ENCODE measurements around the gene SLIT1. TPM values are rescaled to one million over a fixed set of nuclear protein-coding genes. Genes with fewer than 3 reads are reported as not detected.

The SLIT1 gene
- polyA plus RNA-seq, 4 donors: 4.3 to 8.2 (median 6.5) TPM

DNA sequence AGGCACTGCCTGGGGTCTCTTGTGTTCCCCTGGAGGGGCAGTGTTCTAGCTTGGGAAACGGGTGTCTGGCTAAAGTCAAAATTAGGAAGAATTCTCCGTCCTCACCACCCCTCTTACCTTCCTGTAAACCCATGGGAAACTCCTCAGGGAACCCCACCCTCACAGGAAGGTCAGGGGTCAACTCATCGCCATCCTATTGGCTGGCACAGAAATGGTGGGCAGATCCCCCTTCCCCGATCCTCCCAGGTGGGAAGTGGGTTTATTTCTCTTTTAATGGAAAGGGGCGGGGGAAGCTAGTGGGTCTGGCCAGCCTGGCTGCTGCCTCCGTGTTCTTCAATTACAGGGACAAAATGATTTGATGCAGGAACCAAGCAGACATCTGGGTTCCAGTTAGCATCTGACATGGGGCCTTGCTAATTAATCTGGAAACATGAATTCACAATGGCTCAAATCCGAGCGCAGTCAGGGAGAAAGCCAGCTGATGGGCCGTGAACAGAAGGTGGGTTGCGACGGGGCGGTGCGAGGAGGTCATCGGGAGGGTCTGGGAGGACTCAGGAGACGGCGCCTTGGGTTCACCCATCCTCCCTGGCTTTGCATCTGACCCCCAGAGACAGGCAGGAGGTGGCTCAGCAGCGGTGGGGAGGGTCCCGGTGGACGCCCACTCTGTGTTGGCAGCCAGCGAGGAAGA, 66.6 kb downstream of the SLIT1 start:
- DNase-seq (ENCODE audit: low read depth in 4 of 4, low spot score in 3 of 4): no peak

DNA sequence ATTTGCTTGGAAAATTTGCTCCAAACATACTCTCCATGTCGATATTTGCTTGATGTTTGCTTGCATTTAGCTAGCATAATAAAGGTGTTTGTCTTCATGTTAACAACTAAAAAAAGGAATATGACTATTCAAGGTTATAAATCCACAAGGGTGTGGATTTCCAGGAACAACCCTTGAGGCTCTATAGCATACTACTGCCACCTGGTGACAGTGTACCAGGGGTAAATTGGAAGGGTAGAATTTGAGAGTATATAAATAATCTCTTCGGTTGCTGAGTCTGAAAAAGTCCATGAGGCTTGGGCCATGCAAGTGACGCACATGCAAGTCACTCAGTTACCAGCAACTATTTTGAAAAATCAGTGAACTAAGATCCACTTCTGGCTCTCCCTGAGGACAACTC, 68.4 kb downstream of the SLIT1 start:
- no peak for DNase-seq (ENCODE audit: low read depth in 4 of 4, low spot score in 3 of 4)

DNA sequence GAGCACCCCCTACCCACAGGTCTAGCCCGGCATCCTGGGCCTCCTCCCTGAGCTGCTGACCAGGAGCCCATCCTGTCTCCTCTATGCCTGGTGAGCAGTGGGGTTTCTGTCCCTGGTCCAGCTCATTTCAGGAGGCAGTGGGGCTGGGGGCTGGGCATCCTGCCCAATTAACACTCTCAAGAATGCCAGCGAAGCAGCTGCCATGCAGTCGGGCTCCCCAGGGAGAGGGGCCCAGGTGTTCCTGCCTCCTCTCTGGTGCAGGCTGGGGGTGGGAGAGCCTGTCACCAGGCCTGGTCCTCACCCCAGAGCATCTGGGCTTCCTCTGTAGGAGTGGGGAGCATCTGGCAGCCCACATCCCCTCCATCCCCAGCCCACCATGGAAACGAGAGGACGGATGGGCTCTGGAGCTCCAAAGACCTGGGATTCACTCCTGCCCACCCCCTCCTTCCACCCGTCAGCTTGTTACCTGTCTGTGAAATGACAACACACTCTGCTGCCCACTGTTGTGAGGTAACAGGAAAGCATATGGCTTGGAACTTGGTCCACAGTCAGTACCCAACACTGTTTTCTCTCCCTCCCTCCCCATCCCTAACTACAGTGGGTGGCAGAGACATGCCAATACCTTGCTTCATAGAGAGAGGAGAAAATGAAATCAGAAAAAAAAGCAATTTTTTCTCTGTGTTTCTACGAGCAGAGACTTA, 69.1 kb downstream of the SLIT1 start:
- DNase-seq (ENCODE audit: low read depth in 4 of 4, low spot score in 3 of 4): no peak

DNA sequence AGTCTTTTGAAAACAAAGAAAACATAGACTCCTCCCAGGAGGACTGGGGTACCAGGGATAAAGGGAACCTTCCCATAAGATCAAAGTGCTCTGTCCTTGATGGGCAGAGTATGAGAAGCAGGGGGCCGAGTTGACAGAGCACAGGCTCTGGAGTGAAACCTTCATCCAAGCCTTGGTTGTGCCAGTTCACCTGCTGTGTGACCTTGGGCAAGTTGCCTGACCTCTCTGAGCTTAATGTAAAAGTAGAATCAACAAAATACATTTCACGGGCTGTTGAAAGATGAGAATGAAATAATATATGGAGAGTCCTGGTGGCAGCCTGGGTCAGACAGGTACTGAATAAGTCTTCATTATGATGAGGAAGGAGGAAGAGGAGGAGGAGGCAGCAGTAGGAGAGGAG, 69.9 kb downstream of the SLIT1 start:
- no peak for DNase-seq (ENCODE audit: low read depth in 4 of 4, low spot score in 3 of 4)

DNA sequence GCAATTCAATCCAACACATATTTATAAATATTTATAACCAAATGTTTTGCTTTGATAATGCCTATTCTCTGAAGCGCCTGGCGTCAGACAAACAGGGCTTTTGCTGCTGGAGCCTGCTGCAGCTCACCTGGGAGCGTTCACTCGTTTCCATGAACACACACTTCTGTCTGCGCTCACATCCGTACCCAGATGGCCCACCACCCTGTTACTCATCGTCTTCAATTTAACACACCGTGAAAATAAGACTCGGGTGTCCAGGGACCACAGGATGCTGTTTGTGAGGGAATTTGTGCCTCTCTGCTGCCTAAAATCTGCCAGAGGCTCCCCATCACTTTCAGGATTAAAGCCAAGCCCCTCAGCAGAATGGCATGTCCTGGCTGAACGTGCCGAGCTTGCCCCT, 74.1 kb downstream of the SLIT1 start:
- no peak for DNase-seq (ENCODE audit: low read depth in 4 of 4, low spot score in 3 of 4)

DNA sequence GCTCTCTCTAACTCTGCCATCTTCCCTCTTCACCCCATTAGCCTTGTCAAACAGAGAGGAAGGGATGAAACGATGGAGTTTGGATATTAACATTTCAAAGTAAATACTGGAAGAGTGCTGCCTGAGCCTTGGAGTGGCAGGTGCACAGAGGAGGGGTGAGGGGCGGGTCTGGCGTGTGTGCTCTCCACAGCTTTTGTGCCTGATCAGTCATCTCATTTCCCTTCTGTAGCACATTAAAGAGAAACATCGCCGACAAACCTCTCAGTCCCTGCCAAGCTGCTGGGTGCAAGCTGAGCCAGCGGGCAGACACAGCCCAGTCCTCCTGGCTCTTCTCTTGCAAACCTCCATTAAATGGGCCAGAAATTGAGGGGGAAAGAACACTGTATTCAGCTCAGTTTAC, 76.2 kb downstream of the SLIT1 start:
- DNase-seq (ENCODE audit: low read depth in 4 of 4, low spot score in 3 of 4): no peak

DNA sequence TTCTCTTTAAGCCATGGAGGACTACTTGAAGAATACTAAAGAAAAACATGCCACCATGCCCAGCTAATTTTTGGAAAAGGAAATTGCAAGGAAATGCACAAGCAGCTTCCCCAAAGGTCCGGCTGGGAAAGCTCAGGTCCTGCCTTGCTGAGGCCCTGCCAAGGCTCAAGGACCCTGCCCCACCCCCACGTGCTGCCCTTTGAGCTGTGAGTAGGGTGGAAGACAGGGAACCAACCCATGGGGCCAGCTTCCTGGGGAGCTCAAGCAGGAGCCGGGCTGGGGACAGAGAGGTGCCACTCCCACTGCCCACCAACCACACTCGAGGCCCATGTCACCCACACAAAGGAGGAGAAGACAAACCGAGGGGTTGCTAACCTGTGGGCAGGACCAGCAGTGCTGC, 78.2 kb downstream of the SLIT1 start:
- DNase-seq (ENCODE audit: low read depth in 4 of 4, low spot score in 3 of 4): no peak

DNA sequence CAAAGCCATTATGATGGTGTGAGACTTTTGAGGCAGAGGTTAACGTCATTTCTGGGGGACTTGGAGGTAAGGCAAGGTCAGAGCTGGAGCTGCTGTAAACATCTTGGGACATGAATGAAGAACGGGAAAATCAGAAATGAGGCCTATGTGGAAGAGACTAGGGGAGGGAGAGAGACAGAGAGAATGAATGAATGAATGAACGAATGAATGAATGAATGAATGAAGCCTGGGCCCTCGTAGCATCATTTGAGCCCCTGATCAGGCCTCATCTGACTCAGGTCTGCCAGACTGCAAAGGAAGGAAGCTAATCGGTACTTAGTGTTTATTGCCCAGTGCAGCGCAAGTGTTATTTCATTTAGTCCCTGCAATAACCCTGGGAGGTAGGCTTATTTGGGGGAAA, 79.6 kb downstream of the SLIT1 start:
- DNase-seq (ENCODE audit: low read depth in 4 of 4, low spot score in 3 of 4): no peak

DNA sequence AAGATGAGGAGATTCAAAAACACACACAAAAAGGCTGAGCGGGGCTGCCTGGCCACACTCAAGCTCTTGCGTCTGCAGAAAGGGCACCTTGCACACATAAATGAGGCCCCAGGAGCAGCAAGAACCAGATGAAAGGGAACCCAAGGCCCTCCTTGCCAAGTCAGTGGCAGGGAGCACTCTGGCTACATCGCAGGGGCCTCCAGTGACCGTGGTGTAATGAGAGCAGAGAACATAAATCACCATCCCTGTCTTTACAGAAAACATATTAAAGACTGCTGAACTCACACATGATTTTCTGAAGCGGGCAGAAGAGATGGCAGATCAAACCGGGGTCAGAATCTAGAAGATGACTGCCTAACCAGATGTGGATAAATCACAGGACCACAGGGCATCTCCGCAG, 80.5 kb downstream of the SLIT1 start:
- DNase-seq (ENCODE audit: low read depth in 4 of 4, low spot score in 3 of 4): no peak

DNA sequence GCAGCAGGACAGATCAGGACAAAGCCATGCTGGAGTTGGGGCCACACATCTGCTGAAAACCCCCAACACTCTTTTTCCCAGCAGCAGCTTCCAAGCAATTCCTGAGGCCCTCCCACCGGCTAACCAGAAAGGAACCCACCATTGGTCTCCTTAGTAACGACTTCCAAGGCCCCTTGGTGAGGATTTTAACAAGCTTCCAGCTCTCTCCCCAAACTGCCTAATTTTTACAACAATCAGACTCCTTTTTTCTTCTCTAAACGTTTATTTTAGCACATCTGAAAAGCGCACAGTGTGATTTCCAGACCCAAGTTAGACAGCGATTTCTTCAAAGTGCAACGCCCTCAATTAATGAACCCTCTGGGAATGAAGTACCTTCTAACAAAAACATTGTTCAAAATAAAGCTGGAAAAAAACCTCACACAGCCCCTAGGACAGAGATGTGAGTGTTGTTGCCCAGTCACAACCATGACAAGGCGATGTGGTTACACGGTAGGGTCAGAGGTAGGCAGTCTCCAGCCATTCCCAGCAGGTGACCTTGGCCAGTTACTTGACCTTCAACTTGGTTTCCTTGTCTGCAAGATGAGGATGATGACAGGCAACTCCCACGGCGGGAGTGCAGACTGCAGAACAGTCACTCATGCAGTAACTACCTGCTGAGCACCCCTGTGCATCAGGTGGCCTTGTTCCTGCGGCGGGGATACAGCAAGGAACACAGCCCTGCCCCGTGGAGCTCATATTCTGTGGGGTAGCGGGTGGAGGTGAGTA, 82.3 kb downstream of the SLIT1 start:
- DNase-seq (ENCODE audit: low read depth in 4 of 4, low spot score in 3 of 4): no peak

DNA sequence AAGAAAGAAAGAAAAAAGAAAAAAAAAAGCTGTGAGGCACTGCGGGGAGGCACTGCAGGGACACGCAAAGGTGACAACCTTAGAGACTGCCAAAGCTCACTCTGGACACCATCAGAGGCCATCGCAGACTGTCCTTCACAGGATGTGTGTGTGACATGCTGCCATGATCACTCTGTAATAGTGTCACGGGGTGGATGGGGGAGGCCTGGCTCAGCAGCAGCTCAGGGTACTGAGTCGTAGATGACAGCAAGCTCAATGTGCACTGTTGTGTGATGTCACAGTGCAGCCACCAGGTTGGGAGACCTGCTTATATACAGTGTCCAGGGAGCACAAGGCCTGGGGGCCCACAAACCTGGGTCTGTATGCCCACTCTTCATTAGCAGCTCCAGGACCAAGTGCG, 83.3 kb downstream of the SLIT1 start:
- DNase-seq (ENCODE audit: low read depth in 4 of 4, low spot score in 3 of 4): no peak

DNA sequence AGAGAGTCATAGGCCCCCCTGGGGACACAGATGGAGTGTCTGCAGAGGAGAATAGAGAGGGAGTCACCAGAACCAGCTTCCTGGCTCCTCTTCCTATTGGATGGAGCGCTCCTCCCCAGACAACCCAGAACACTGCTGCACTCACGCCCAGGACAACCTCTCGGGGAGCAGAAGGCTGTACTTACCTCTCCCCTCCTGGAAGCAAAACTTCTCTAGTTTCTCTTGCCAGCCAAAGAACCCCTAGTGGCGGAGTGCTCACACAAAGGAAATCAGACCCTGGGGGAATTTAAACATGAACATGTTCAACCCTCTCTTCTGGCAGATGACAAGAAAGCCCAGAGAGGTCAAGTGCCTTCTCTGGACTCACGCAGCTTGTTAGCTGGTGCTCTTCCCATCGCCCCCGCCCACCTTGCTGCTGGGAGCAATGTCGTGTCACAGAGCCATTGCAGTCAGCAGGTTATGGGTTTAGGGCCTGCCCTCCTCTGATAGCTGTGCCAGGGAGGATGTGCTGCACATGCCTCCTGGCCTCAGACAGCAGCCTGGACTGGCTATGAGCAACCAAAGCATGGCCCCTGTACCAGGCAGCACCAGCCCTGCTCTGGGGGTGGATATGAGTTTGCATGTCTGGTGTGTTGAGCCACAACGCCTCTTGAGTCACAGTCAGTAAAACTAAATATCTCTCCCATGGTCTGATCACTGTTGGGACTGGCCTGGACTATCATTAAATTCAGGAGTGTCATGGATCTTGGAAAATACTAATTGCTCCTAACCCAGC, 84.4 kb downstream of the SLIT1 start:
- no peak for DNase-seq (ENCODE audit: low read depth in 4 of 4, low spot score in 3 of 4)

DNA sequence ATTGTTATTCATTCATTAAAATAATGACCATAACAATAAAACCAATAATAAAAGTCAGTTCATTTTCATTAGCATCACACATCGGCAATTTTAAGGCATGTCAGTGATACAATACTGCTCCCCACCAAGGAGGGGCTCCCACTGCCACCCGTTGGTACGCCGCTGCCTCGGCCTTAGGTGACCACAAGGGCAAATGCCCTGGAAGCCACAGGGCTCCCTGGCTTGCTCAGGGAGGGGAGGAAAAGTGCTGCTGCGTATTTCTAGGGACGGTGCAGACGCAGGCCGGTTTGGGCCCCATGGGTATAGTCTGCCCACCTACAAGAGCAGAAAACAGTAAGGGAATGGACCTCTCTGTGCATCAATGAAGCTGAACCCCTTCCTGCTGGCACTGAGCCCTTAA, 85.1 kb downstream of the SLIT1 start:
- DNase-seq (ENCODE audit: low read depth in 4 of 4, low spot score in 3 of 4): no peak

DNA sequence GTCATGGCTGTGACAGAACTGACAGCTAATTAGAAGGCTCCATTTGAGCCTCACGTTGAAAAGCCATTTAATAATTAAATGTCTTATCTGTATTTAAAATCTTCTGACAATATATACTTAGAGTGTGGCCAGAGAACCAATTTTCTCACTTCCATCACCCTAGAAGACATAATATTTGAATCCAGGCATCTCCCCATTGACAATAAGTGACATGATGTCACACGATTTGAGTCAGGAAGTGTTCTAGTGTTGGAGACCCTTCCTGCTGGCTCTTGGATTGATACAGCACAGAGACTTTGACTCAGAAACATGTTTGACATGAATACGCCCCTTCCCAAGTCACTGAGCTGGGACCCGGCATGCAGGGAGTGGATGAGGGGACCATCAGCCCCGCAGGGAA, 85.9 kb downstream of the SLIT1 start:
- no peak for DNase-seq (ENCODE audit: low read depth in 4 of 4, low spot score in 3 of 4)

DNA sequence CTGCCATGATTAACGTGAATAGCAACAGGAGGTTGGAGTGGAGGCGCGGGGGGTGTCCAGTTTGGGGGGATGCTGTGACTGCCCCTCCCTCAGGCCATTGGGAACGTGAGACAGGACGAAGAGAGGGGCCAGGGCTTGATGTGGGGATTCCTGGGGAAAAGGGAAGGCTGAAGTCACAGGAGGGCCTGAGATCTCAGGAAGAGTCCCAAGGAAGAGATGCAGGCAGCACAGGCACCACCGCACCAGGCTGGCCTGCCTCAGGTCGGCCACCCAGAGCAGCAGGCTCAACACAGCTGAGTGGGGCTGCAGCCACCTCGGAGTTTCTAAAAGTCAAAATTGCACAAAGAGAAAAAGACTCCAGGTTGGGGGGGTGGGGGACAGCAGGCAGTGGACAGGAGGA, 86.7 kb downstream of the SLIT1 start:
- no peak for DNase-seq (ENCODE audit: low read depth in 4 of 4, low spot score in 3 of 4)

DNA sequence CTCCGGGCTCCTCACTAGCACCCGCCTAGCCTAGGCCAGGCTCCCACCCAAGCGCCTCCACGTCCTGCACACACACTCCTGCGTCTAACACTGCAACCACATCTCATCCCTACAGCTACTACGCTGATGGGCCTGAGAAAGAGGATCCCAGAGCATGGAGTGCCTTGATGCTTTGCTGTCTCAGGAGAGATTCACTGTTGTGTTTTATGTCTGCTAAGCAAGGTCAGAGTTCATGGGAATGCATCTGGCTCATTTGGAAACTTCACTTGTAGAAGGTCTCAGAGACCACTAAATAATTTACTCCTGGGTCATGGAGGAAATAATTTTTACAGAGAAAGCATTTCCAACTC, 88.7 kb downstream of the SLIT1 start:
- peak in 1 of 4 donors; percentile 40 for DNase-seq (ENCODE audit: low read depth in 4 of 4, low spot score in 3 of 4)

DNA sequence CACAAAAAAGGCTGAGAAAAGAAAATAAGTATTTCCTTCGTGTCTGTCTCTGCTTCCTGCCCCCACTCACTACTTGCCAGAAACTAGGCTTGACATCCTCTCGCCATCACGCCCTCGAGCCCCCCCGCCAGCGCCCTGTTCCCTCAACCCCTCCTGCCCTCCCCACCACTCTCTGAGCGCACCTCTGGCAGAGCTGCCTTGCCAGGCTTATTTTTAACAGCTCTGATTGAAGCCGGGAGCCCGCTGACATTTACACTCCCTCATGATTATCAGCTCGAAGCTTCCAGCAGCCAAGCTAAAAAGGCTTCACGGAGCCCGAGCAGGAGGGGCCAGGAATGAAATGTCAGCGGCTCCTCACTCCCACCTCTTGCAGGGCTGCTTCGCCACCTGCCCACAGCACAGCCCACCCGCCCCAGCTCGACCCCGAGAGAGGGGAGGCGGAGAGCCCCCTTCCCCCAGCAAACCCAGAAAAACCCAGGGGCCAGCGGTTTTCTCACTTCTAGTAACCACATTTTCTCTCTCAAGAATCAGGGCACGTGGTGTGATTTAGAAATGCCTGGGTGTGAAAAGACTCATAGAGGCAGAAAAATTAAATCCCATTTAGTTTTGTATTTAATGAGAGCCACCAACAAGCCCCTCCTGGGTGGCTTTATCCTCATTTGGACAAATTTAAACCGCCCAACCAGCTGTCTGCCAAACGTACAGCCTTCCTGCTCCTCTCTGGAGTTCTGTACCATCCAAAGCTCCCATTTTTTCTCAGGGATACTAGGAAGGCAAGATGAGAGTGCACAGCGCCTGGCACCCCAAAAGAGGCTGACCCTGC, 89.3 kb downstream of the SLIT1 start:
- peak in 1 of 4 donors; percentile 32 for DNase-seq (ENCODE audit: low read depth in 4 of 4, low spot score in 3 of 4)

DNA sequence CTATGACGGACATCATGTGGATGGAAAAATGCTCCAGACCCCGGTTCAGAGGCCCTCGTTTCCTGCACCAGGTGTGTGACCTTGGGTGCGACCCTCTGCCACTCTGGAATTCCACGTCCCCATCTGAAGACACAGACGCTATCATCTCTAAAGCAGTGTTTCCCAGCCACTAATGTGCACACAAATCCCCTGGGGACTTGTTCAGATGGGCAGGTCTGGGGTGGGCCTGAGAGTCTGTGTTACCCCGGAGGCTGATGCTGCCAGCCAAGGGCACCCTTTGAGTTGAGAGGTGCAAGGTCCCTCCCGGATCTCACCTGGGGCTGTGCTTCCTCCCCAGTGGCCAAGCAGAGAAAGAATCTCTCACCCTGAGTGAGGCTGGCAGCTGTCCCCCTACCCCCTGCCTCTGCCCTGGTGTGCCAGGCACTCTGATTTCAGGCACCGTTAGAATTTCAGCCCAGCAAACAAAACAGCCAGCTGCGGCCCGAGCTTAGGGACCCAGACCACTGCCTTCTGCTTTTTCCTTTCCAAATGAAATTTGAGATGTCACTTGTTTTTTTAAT, 90.0 kb downstream of the SLIT1 start:
- no peak for DNase-seq (ENCODE audit: low read depth in 4 of 4, low spot score in 3 of 4)

DNA sequence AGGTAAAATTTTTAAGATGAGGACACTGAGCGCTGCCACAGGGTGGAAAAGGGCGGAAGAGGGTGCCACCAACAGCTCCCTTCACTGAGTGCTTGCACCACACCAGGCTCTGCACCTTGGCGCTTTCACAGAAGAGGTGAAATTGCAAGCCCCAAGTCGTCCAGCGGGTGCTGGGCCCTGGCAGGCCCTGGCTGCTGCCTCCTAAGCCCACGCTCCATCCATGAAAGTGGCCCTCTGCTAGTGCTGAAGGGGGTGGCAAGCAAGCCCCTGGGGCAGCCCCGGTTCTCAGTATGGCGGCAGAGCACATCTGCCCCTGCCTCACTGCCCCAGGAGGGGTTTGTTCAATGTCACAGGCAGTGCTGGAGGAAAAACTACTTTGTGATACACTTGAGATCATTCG, 95.1 kb downstream of the SLIT1 start:
- DNase-seq (ENCODE audit: low read depth in 4 of 4, low spot score in 3 of 4): no peak

DNA sequence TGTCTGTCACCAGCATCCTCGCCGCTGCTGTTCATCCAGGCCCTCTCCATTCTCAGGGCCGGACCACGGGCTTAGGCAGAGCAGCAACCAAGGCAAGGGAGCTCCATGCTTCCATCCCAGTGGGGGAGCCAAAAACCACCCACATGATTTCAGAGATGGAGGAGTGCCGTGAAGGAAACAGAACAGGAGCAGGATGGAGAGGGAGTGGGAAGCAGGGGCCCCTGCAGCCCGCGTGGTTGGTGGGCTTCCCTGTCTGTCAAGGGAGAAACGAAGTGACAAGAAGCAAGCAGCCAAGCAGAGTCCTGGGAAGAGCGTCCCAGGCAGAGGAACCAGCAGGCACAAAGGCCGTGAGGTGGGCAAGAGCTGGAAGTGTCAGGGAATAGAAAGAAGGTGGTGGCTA, 95.7 kb downstream of the SLIT1 start:
- DNase-seq (ENCODE audit: low read depth in 4 of 4, low spot score in 3 of 4): no peak
